IMR-90 (cell line): ENCODE measurements around the gene FOXN3. TPM values are rescaled to one million over a fixed set of nuclear protein-coding genes. Genes with fewer than 3 reads are reported as not detected.

Experiments
- ATAC-seq: fragments of 200-7000 bp; cut with Tn5 transposase; 2 replicates; pipeline ENCODE4 v1.9.1; 2020; ENCODE audit warnings: low read depth, mild to moderate bottlenecking, moderate library complexity
- BruUV-seq: library from RNA; stranded (reverse); fragments of 400-500 nt; replicated peaks from 2 replicates; lab custom pipeline; 2021; lab: Mats Ljungman, UMichigan
- CTCF ChIA-PET: fragments of 300-600 bp; formaldehyde crosslinking; extraction: SDS; loops from one replicate; lab custom pipeline; 2021; ENCODE audit warnings: antibody characterized with exemption; lab: Yijun Ruan, JAX
- POLR2A ChIA-PET: fragments of 300-600 bp; sonication (Branson Sonifier 250); formaldehyde crosslinking; loops from one replicate; lab custom pipeline; 2022; ENCODE audit warnings: antibody characterized with exemption; ENCODE audit not compliant: unreplicated experiment; lab: Charles Lee
- DNase-seq: peaks from one replicate; pipeline ENCODE4 v3.0.0; 2013
- H2AFZ ChIP-seq: replicated peaks from 2 replicates; pipeline ENCODE3; 2013; ENCODE audit warnings: low read length, mild to moderate bottlenecking; ENCODE audit not compliant: poor library complexity
- H2AK5ac ChIP-seq: 2 replicates; pipeline ENCODE4 v1.6.1; 2013; ENCODE audit warnings: low read depth, low read length, inconsistent platforms
- H2AK9ac ChIP-seq: replicated peaks from 2 replicates; pipeline ENCODE3; 2013; ENCODE audit warnings: mild to moderate bottlenecking, low read depth, low read length, moderate library complexity; ENCODE audit not compliant: poor library complexity
- H2BK120ac ChIP-seq: 2 replicates; pipeline ENCODE4 v1.6.1; 2013; ENCODE audit warnings: low read depth, low read length, inconsistent platforms
- H2BK15ac ChIP-seq: 3 replicates; pipeline ENCODE4 v1.6.1; 2013; ENCODE audit warnings: low read depth, low read length, inconsistent platforms
- H2BK20ac ChIP-seq: 2 replicates; pipeline ENCODE4 v1.6.1; 2013; ENCODE audit warnings: low read depth, mild to moderate bottlenecking, inconsistent platforms, low read length, moderate library complexity
- H2BK5ac ChIP-seq: 2 replicates; pipeline ENCODE4 v1.6.1; 2013; ENCODE audit warnings: mild to moderate bottlenecking, low read depth, low read length, inconsistent platforms; ENCODE audit not compliant: poor library complexity, severe bottlenecking
- H3K14ac ChIP-seq: replicated peaks from 2 replicates; pipeline ENCODE4 v1.6.1; 2013; ENCODE audit warnings: low read depth, low read length, inconsistent platforms
- H3K18ac ChIP-seq: 2 replicates; pipeline ENCODE4 v1.6.1; 2013; ENCODE audit warnings: low read depth, low read length, control low read depth
- H3K23ac ChIP-seq: 2 replicates; pipeline ENCODE4 v1.6.1; 2013; ENCODE audit warnings: low read depth, low read length, inconsistent platforms
- H3K27ac ChIP-seq: 2 replicates; pipeline ENCODE4 v1.5.1; 2013; ENCODE audit warnings: mild to moderate bottlenecking, control low read depth, low read length; ENCODE audit not compliant: insufficient read depth
- H3K27me3 ChIP-seq: 2 replicates; pipeline ENCODE4 v1.6.1; 2013; ENCODE audit warnings: low read length; ENCODE audit not compliant: control insufficient read depth, insufficient read depth
- H3K36me3 ChIP-seq: 2 replicates; pipeline ENCODE4 v1.6.1; 2013; ENCODE audit warnings: low read length, mixed read lengths; ENCODE audit not compliant: control insufficient read depth, insufficient read depth
- H3K4ac ChIP-seq: 2 replicates; pipeline ENCODE4 v1.6.1; 2013; ENCODE audit warnings: low read depth, low read length, inconsistent platforms
- H3K4me1 ChIP-seq: 2 replicates; pipeline ENCODE4 v1.6.1; 2013; ENCODE audit warnings: low read length, mixed read lengths; ENCODE audit not compliant: control insufficient read depth, insufficient read depth
- H3K4me2 ChIP-seq: 2 replicates; pipeline ENCODE4 v1.6.1; 2013; ENCODE audit warnings: low read depth, mild to moderate bottlenecking, control low read depth, low read length, moderate library complexity
- H3K4me3 ChIP-seq: 2 replicates; pipeline ENCODE4 v1.5.1; 2013; ENCODE audit warnings: low read depth, mild to moderate bottlenecking, control low read depth, low read length, moderate library complexity; ENCODE audit not compliant: insufficient read depth
- H3K56ac ChIP-seq: 2 replicates; pipeline ENCODE4 v1.6.1; 2013; ENCODE audit warnings: low read length, inconsistent platforms; ENCODE audit not compliant: insufficient read depth; ENCODE audit errors: extremely low read depth
- H3K79me1 ChIP-seq, 2 experiments: 2 replicates each; pipeline ENCODE4 v1.6.1; 2013; ENCODE audit warnings: low read length in 2 of 2, inconsistent platforms in 1 of 2, low read depth in 1 of 2
- H3K9ac ChIP-seq: 2 replicates; pipeline ENCODE4 v1.6.1; 2013; ENCODE audit warnings: low read depth, low read length, control low read depth
- H3K9me1 ChIP-seq: 2 replicates; pipeline ENCODE4 v1.6.1; 2013; ENCODE audit warnings: low read length, inconsistent platforms; ENCODE audit not compliant: insufficient read depth
- H3K9me3 ChIP-seq: 2 replicates; pipeline ENCODE4 v1.6.1; 2013; ENCODE audit warnings: low read length; ENCODE audit not compliant: control insufficient read depth, insufficient read depth
- H4K20me1 ChIP-seq: 2 replicates; pipeline ENCODE4 v1.6.1; 2013; ENCODE audit warnings: low read length, inconsistent platforms; ENCODE audit not compliant: insufficient read depth
- H4K5ac ChIP-seq: 2 replicates; pipeline ENCODE4 v1.6.1; 2013; ENCODE audit warnings: mild to moderate bottlenecking, low read depth, low read length, control low read depth
- H4K8ac ChIP-seq, 2 experiments: 2 replicates each; pipeline ENCODE4 v1.6.1; 2013; ENCODE audit warnings: low read depth in 2 of 2, low read length in 2 of 2, control low read depth in 1 of 2, inconsistent platforms in 1 of 2
- H4K91ac ChIP-seq: 2 replicates; pipeline ENCODE4 v1.6.1; 2013; ENCODE audit warnings: low read depth, low read length, inconsistent platforms; ENCODE audit not compliant: insufficient read depth
- CEBPB ChIP-seq: IDR thresholded peaks from 2 replicates; pipeline ENCODE4 v1.6.1; 2012; ENCODE audit warnings: low read depth, low read length, improper control_type of control experiment
- CHD1 ChIP-seq: IDR thresholded peaks from 2 replicates; pipeline ENCODE4 v1.6.1; 2012; ENCODE audit warnings: low read depth, low read length, improper control_type of control experiment
- MAFK ChIP-seq: IDR thresholded peaks from 2 replicates; pipeline ENCODE4 v1.6.1; 2012; ENCODE audit warnings: low read depth, low read length, improper control_type of control experiment
- MAZ ChIP-seq: IDR thresholded peaks from 2 replicates; pipeline ENCODE4 v1.6.1; 2012; ENCODE audit warnings: low read depth, mild to moderate bottlenecking, low read length, improper control_type of control experiment, moderate library complexity, borderline replicate concordance
- MXI1 ChIP-seq: IDR thresholded peaks from 2 replicates; pipeline ENCODE4 v1.6.1; 2012; ENCODE audit warnings: low read depth, mild to moderate bottlenecking, low read length, moderate library complexity, borderline replicate concordance
- NFE2L2 ChIP-seq: fragments of 150-350 bp; IDR thresholded peaks from 2 replicates; pipeline ENCODE4 v1.6.1; 2016; ENCODE audit warnings: low read depth, mild to moderate bottlenecking, low read length
- RAD21 ChIP-seq: IDR thresholded peaks from 2 replicates; pipeline ENCODE4 v1.6.1; 2012; ENCODE audit warnings: low read length, improper control_type of control experiment
- RCOR1 ChIP-seq: IDR thresholded peaks from 2 replicates; pipeline ENCODE4 v1.6.1; 2012; ENCODE audit warnings: mild to moderate bottlenecking, low read length, improper control_type of control experiment; ENCODE audit not compliant: insufficient replicate concordance
- RFX5 ChIP-seq: IDR thresholded peaks from 2 replicates; pipeline ENCODE4 v1.8.0; 2012; ENCODE audit warnings: low read depth, mild to moderate bottlenecking, low read length, moderate library complexity
- whole genome bisulfite sequencing, 2 experiments: methylation state at CpG; one replicate each; pipeline versions ENCODE4 v1.1.5 to v1.1.7; 2013; ENCODE audit warnings: missing lambda C conversion rate in 2 of 2; ENCODE audit not compliant: insufficient read length in 1 of 2; ENCODE audit errors: extremely low coverage in 2 of 2; 5-methylcytosine and 5-hydroxymethylcytosine counted together
- dilution Hi-C: fragments of 300-500 bp; cut with HindIII; formaldehyde crosslinking; loops from one replicate; pipeline ENCODE4 v1.14.3; 2018; ENCODE audit warnings: low sequenced_read_pairs; ENCODE audit not compliant: unreplicated experiment
- in situ Hi-C: fragments of 300-500 bp; cut with MboI; formaldehyde crosslinking; loops from 3 replicates; pipeline ENCODE4 v1.14.3; 2019; ENCODE audit warnings: low sequenced_read_pairs, inconsistent platforms, mixed read lengths
- intact Hi-C: fragments of 100-400 bp; cut with micrococcal nuclease; formaldehyde crosslinking; loops from 2 replicates; pipeline ENCODE4 v1.10.0; 2022
- polyA plus RNA-seq, 3 experiments: library from polyadenylated mRNA; depleted of rRNA; stranded (reverse); fragments of >200 nt; gene quantifications; 2 replicates each; pipeline ENCODE4 v1.2.3, GENCODE V29; 2012; ENCODE audit warnings: low replicate concordance in 1 of 3
- total RNA-seq: library from RNA; depleted of rRNA; stranded (reverse); fragments of >200 nt; gene quantifications from 2 replicates; pipeline ENCODE4 v1.2.3, GENCODE V29; 2012
- TF ChIP-seq, protein P1 (sequence below): fragments of 150-350 bp; IDR thresholded peaks from 2 replicates; pipeline ENCODE4 v1.6.1; 2017; ENCODE audit warnings: mild to moderate bottlenecking, antibody characterized with exemption, low read length, low read depth
- TF ChIP-seq, protein P2 (sequence below): fragments of 150-350 bp; IDR thresholded peaks from 2 replicates; pipeline ENCODE4 v1.6.1; 2016; ENCODE audit warnings: low read depth, mild to moderate bottlenecking, low read length, moderate library complexity, borderline replicate concordance

The FOXN3 gene
- total and polyA plus RNA-seq, 2 of the 4 experiments (the other 2 are of a cell fraction), result 22.6 to 33.7 TPM

DNA sequence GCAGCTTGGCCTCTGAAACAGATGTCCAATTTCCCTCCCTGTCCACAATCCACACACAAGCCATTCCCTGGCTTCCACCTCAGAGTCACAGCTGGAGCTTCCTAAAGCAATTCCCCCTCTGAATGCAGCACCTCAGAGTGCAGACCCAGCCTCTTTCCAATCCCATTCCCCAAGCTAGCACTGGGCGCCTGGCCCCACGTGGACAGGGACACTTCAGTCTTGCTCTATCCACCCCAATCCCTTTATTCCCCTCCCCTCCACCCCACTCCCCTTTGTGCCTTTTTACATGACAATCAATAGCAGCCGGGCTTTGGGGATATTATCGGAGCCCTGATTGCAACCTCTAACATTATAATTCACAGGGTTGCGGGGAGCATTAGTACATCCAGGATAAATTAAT lies 300.0 kb downstream of the FOXN3 start:
- in situ Hi-C loops (no loop called here), intact Hi-C loops (no loop called here), dilution Hi-C loops (no loop called here)
- Histone ChIP-seq H3K4me3 (no peak overlapping the region), H3K56ac (no peak overlapping the region), H3K9me1 (no peaks in the 10 kb centered on the region; the same call in 1 of the 2 replicates), H2BK120ac (no peak overlapping the region), H4K8ac (no peak overlapping the region), H3K79me1 (no peaks in the 10 kb centered on the region), H4K5ac (no peak overlapping the region), H3K4me1 (no peaks in the 10 kb centered on the region), H3K18ac (no peak overlapping the region), H3K27ac (no peak overlapping the region), H2BK20ac (no peak overlapping the region), H3K27me3 (peaks cover 48% of the 10 kb centered on the region), H2AK5ac (no peak overlapping the region), H2AK9ac (no peak overlapping the region), H3K9me3 (peaks cover 11% of the 10 kb centered on the region; the same call in 1 of the 2 replicates), H2BK5ac (no peak overlapping the region), H4K20me1 (no peaks in the 10 kb centered on the region), H3K4ac (no peak overlapping the region), H2AFZ (no peak overlapping the region), H2BK15ac (no peak overlapping the region), H3K23ac (no peak overlapping the region), H3K9ac (no peak overlapping the region), H3K14ac (no peak overlapping the region), H3K4me2 (no peak overlapping the region), H4K91ac (no peak overlapping the region), H3K36me3 (no peaks in the 10 kb centered on the region)
- BruUV-seq, result no TSS peak
- 60% methylated on average over 2 of the region's 5 CpGs; no CpG with 5 or more reads in 1 of the 2 experiments for WGBS, 2 experiments
- ATAC-seq, result no peak
- CTCF ChIA-PET, result no interaction called here
- no peak for DNase-seq
- POLR2A ChIA-PET, result no interaction called here
- TF ChIP-seq, protein P1, sequence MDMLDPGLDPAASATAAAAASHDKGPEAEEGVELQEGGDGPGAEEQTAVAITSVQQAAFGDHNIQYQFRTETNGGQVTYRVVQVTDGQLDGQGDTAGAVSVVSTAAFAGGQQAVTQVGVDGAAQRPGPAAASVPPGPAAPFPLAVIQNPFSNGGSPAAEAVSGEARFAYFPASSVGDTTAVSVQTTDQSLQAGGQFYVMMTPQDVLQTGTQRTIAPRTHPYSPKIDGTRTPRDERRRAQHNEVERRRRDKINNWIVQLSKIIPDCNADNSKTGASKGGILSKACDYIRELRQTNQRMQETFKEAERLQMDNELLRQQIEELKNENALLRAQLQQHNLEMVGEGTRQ, result no peak
- TF ChIP-seq, protein P2, sequence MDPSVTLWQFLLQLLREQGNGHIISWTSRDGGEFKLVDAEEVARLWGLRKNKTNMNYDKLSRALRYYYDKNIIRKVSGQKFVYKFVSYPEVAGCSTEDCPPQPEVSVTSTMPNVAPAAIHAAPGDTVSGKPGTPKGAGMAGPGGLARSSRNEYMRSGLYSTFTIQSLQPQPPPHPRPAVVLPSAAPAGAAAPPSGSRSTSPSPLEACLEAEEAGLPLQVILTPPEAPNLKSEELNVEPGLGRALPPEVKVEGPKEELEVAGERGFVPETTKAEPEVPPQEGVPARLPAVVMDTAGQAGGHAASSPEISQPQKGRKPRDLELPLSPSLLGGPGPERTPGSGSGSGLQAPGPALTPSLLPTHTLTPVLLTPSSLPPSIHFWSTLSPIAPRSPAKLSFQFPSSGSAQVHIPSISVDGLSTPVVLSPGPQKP, result no peak
- TF ChIP-seq NFE2L2 (no peak), MAFK (no peak), RAD21 (no peak), RFX5 (no peak), MAZ (no peak), CHD1 (no peak), CEBPB (no peak), RCOR1 (no peak), MXI1 (no peak)
